GM18511 (cell line): Measurements from ENCODE around the gene GUCY1A2.

Experiments used
- ATAC-seq: cut with Tn5 transposase; IDR thresholded peaks from one replicate; pipeline ENCODE4 v1.9.1; 2021; ENCODE audit warnings: mild to moderate bottlenecking, moderate library complexity; ENCODE audit not compliant: unreplicated experiment

Gene GUCY1A2

DNA sequence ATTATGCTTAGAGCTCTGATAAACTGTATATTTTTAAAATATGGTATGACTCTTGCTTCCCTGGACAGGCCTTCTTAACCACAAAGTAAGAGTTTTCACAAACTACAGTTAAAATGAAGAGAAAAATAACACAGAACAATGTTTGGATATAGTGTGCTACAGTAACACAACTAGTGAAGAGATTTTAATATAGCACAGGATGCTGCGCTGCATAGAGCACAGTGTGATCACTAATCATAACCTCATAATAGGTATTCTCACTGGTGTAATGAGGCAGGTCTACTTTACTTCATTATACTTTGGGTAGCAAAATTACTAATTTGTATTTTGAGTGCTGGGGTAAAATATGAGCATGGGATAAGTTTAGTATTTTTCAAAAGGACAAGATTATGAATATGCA lies 256.5 kb downstream of the GUCY1A2 start:
- no peak for ATAC-seq

DNA sequence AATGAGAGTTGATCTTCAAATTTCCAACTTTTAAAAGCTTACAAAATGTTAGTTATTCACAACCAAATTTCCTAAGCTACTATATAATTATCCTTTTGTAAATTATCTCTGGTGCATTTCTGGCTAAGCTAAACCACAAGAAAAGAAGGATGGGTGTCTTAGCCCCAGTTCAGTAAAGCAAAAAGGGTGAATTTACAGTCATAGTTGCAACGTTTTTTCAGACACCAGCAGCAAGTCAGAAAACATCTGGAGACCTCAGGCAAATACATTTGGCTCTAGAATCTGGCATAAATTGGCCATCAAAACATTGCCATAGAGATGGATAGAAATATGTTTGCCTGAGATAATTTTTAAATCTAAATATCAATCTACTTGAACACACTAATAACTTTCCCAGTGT lies 257.0 kb downstream of the GUCY1A2 start:
- ATAC-seq, result no peak

DNA sequence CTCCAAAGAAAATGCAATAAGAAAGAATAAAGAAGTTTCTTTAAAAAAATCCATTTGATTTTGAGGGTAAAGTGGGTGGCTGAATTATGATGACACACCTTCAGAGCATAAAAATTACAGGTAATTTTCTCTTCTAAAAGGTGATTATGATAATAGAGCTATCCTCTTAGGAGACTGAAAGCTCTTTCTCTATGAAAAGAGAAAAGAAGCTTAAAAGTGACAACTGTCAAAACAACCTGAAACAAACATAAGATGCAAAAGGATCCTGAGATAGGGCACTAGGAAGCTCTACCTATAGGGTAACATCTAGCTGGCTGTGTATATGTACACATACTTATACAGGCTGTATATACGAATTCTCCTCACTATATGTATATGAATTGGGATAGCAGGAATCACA lies 270.2 kb downstream of the GUCY1A2 start:
- ATAC-seq, result no peak

DNA sequence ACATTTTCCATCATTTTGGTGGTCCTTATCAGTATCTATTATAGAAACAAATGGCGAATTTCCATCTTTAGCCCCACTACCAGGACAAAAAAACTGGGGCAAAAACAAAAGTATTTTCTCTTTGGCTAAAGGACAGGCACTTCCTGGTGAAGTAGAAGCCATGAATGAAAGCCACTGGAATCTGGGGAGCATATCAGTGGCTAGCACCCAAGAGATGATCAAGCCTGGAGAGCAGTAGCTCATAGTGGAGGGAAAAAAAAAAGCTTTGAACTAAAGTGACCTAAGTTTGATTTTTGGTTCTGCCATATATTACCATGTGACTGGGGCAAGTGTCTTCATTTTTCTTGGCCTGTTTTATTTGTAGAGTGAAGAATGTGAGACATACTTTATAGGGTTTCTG lies 272.3 kb downstream of the GUCY1A2 start:
- ATAC-seq, result no peak

DNA sequence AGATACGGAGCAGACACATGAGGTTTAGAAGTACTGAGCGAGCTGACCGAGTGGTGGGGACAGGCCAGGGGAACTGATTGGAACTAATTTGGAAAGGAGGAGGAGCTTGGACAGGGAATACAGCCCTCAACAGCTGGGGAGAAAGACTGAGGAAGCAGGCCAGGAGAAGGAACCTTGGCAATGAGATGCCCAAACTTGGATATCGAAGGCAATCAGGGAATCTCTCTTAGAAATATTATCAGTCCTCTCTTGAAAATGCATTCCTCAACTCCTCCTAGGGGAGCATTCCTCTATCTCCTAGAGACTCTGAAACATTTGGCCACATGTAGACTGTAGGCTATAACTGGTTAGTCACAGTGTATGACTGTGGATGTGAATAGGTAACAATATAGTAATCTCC lies 284.6 kb downstream of the GUCY1A2 start:
- ATAC-seq, result no peak

DNA sequence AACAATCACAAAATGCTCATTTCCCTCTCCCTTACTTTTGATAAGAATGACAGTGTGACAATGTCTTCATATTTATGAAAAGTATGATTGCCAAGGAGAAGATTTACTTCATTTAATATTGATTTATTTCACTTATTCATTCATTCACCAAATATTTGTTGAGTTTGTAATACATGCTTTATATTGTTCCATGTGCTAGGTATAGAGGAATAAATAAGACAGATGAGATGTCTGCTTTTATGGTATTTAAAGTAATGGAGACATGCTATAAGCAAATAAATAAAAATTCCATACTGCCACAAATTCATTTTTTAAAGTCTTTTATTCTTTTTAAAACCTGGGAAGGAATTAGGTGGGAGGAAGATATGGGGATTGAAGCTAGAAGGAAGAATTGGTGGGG lies 289.4 kb downstream of the GUCY1A2 start:
- ATAC-seq, result no peak

DNA sequence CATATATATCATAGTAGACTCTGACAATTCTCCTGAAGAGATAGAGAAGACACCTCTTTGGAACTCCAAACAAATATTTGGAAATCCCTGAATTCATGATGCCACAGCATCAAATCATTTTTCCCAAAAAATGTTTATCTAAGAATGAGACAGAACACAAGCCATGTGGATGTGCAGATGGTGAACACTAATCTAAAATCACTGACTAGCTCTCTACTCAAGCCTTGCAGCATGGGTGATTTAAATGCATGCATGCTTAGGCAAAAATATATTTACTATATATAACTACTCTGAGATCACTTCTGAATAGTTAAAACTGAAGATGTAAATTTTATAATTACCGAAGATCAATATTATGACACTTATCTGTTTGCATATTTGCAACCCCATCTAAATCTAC lies 289.9 kb downstream of the GUCY1A2 start:
- ATAC-seq, result no peak

DNA sequence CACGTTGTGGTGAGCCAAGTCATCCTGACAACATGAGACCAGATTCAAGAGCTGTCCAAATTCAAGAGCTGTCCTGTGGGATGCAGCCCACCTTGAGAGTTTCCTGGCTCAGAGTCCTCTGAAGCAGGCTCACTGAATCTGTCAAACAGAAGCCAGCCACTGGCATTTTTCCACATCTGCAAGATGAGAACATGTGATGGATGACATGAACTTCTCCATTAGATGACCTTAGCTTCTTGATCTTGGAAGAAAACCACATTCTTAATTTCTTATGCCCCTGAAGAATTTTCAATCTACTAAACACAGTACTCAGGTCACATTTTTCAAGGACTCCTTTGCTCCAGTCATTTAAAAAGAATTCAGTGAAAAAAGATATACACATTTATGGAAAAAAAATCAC lies 291.0 kb downstream of the GUCY1A2 start:
- no peak for ATAC-seq

DNA sequence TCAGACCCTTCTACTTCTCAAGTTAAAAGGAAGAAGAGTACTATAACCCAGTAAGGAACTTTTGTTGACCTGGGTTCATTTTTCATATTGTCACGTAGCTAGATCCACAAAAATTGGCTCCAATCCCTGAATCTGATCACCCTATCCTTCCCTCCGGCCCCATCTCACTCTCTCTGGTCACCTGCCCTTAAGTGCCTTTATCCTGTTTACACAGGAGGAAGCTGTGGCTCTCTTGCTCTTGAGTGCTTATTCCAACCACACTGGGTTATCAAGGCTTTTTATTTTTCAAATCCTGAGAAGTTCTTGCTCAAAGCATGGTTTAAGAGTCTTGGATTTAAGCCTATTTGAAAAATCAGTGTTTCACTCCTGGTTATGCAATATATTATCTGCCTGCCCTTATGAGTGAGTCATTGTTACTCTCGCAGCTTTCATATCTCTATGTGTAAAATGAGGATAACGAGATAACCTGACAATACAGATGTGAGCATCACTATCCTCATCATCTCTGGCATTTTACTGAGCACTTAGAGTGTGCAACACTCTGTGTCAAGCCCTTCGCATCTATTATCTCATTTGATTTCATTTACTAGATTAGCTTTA lies 293.9 kb downstream of the GUCY1A2 start:
- ATAC-seq, result no peak

DNA sequence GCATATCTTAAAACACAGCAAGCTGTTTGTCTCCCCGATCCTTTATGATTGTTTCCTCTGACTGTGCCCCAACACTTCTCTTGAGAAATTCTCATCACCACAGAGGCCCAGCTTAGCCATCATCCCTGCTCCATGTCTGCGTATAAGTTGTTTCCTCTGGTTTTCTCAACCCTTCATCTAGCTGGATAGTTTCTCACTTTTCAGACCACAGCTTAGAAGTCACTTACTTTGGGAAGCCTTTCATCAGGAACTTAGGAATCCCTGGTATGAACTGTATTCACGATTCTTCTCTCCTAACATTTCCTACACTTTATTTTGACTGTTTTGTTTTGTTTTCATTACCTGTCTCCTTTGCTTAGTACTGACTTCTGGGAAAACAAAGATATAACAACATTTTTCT lies 295.2 kb downstream of the GUCY1A2 start:
- ATAC-seq, result no peak

DNA sequence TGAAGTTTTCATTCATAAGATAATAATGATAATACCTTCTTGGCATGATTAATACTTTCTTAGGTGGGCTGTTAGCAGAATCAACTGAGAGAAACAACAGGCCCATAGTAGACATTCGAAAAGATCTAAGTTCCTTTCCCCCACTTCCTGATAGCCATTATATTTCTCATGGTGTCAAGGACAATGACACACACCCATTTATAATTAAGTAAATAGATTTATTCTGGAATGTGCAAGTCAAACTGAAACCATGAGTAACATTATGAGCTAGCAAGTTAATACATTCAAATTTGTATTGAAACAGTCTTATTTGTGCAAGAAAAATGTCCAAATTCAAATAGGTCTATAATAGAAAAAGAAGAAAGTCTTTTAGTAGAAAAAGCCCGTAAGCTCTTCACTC lies 301.1 kb downstream of the GUCY1A2 start:
- no peak for ATAC-seq

DNA sequence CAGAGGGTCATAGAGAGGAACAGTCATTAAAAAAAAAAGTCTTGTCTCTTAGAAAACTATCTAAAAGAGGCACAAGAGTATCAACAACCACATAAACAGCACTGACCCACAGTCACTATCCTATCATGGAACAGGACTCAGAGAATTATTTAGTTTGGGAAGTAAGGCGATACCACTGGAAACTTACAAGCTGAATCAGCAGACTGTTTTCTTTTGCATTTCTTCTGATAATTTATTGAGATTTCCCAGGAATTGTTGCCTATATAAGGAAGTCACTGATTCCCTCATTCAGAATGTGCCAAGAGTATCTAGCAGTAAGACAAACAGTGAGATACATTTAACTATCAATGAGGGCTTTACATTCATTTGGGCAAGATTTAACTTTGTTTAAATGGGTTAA lies 304.1 kb downstream of the GUCY1A2 start:
- ATAC-seq, result no peak

DNA sequence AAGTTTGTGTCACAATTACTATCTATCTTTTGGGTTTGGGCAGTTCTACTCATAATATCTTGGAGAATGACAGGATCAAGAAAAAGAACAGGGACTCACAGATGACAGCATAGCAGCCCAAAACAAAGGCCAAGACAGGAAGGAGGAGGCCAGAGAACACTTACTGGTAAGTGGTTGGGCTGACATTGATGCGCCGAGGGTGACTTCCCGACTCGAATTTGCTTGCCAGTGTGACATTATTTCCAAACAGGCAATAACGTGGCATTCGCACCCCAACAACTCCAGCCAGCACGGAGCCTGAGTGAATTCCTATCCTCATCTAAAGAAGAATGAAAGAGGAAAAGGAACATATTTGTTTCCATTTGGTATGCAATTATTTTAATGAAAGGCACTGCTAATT lies 309.9 kb downstream of the GUCY1A2 start:
- no peak for ATAC-seq

DNA sequence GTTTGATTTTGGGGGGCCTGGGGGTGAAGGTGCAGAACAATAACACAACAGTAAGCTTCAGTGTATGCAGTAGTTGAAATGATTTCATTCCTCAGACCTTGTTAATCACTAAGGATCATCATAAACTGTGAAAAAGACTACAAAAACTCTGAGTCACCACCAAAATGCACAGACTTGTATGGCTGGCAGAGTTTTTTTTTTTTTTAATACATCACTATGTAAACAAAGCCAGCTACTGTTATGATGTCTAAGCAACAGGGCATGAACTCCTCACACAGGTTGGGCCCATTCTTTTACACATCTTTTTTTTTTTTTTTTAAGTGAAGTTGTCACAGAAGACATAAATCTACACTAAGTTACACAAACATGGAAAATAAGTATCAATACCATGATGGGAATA lies 311.9 kb downstream of the GUCY1A2 start:
- no peak for ATAC-seq

DNA sequence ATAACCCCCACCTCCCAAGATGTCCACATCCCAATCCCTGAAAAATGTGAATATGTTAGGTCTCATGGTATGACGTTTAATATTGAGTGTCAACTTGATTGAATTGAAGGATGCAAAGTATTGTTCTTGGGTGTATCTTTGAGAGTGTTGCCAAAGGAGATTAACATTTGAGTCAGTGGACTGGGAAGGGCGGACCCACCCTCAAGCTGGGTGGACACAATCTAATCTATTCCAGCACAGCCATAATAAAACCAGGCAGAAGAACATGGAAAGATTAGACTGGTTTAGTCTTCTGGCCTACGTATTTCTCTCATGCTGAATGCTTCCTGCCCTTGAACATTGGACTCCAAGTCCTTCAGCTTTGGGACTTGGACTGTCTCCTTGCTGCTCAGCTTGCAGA lies 315.5 kb downstream of the GUCY1A2 start:
- no peak for ATAC-seq

DNA sequence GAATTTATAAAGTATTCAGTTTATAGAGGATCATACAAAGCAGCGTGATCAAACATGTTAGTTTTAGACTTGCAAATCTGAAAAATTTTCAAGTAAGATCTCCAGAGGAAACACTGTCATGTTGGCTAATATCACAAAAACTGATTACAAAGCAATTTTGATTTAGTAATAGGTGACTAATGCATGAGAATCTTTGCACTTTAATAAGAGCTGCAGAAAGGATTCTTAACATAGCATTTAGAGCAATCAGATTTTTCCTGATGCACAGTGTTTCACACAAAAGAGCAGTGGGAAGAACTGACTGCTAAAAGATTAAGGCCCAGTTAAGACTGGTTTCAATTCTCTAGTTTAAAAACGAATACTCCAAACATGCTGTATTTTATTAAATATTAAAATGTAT lies 321.2 kb downstream of the GUCY1A2 start:
- ATAC-seq, result no peak

DNA sequence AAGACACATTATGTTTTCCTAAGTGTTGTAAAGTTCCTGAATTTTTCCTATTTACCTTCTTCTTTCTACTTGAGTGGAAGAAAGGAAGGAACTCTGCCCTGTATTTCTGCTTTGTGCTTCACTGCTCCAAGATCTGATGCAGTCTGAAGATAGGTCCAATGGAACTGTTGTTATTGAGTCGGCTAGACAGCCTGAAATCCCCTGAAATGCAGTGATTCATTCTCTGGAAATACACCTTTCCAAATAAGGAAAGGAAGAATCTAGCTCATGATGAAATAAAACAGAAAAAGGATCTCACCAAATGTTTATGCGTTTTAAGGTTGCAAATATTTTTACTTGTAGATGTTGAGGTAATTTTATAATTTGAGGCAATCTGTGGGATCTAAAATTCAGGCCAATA lies 322.8 kb downstream of the GUCY1A2 start:
- ATAC-seq, result no peak

DNA sequence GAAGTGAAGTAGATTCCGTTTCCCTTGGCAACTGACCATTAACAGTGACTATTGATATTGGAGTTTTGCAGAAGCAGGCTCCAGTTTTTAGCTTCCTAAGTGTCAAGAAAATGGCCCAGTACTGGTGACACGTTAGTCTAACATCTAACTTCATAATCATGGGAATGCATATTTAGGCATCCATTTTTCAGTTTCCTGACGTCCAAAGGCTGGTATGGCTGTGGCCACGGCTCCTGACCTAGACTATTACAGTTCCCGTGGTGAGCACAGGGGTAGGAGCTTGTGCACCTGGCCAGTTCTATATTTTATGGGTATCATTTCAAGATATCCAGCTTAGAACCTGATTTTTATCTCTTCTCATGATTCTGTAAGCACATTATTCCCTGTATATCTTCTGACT lies 323.8 kb downstream of the GUCY1A2 start:
- ATAC-seq, result no peak

DNA sequence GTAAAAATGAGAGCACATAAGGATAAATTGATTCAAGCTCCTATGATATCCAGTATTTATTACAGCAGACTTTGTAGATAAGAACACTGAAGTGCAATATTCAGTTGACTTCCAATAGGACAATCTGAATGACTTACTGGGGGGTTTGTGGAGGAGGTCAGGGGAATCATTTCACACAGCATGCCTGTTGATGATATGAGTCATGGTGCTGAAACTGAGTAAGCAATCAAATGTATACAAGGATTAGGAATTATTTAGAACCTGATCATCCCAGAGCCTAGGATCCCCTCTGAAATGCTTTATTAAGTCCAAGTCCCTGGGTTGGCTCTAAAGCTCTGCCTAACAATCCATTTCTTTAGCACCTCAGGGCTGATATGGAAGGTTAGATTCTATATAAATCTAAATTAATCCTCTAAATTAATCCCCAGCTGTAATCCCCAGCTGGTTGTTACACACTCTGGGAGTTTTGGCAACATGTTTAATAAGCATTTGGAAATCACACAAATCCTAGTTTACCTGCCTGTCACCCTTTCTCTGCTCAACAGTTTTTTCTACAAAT lies 326.4 kb downstream of the GUCY1A2 start:
- ATAC-seq, result no peak

DNA sequence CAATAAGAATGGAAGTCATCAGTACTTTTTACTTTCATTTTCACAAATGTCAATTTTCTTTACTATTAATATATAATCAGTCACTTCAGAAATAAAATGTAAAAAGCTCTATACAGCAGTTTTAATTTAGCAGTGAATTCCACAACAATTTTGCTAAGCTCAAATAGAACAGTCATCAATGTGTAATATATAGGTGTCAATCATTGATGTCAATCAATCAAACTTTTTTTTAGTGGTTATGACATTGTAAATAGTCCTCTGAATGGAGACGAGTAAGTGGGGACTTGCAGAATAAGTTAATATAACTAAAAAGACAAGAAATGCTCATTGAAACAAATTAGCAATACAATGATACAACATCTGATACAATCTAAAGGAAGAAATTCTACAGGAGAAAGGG lies 327.4 kb downstream of the GUCY1A2 start:
- no peak for ATAC-seq

DNA sequence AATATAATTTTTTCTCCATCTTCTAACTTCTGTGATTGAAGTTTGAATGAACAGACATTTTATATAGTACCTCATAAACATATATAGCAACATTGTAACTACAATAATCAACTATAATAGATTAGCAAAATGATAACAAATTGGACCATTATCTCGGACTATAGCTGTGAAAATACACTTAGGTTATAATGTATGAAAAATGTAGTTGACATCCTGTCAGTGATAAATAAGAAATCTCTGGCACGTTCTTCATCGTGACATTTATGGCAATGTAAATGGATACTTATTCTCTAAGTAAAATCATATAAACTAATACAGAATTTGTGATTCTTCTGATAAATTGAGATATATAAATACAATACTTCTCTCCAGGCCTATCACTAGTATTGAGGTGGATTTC lies 333.3 kb downstream of the GUCY1A2 start:
- ATAC-seq, result no peak

DNA sequence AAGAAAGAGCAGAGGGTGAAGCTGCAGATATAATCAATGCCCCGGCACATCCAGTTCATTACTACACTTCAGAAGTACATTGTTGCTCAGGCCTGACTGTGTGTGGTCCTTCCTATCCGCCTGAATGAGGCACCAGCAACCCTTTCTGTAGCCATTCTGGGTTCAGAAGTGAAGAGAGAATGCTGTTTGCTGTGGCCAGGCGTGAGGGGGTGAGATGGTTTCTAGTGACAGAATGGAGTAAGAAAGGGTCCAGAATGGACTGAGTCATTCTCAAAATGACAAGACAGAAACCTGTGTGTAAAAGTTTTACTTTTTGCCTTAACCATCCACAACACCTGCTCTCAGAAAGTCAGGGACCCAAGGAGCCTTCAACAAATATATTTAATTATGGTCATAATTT lies 334.8 kb downstream of the GUCY1A2 start:
- no peak for ATAC-seq

DNA sequence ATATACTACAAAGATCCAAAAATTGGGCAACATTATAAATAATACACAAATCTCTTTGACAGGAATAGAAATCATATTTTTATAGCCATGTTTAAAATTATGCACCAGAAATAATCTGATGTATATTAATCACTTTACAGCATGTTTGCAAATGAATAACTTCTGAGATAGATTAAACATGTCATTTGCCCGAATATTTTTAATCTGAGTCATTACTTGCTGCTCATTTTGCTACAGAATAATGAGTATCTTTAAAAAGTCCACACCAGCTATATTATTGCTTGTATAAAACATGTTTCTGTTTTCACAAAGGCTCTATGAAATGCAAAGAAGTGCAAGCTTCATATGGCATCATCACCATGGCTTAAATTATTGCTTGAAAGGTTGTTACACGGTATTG lies 336.8 kb downstream of the GUCY1A2 start:
- no peak for ATAC-seq
